GM21447 (cell line): ENCODE data around the gene SDR42E1.
"Not testable (repeated sequence)": the region's sequence is repeated elsewhere in the genome, so short reads cannot be mapped to it uniquely, and the experiment has no call there.

Experiments
- ATAC-seq: cut with Tn5 transposase; IDR thresholded peaks from one replicate; pipeline ENCODE4 v1.9.1; 2021; ENCODE audit not compliant: unreplicated experiment

Gene SDR42E1

GRCh38 chr16:82037666-82038065 lies 26.4 kb upstream of the SDR42E1 start:
- ATAC-seq: no peak

- no peak for ATAC-seq
Observed at GRCh38 chr16:82037251-82037650, 26.0 kb upstream of the SDR42E1 start.

- no peak for ATAC-seq
Observed at GRCh38 chr16:82034981-82035612, 23.8 kb upstream of the SDR42E1 start, which contains the start of gene HSD17B2. Gene HSD17B2, plus strand, starts transcription at chr16:82035253. Its CDS starts 172 bp downstream, at chr16:82035425.

GRCh38 chr16:82033683-82034300 lies 22.5 kb upstream of the SDR42E1 start:
- ATAC-seq: no peak

GRCh38 chr16:82033006-82033405 lies 21.7 kb upstream of the SDR42E1 start:
- ATAC-seq: no peak

GRCh38 chr16:82031116-82032084 lies 20.1 kb upstream of the SDR42E1 start:
- ATAC-seq: no peak

GRCh38 chr16:82027629-82028064 lies 16.4 kb upstream of the SDR42E1 start:
- ATAC-seq: no peak

- no peak for ATAC-seq
Observed at GRCh38 chr16:82024883-82025282, 13.6 kb upstream of the SDR42E1 start.

- no peak for ATAC-seq
Observed at GRCh38 chr16:82024316-82024715, 13.0 kb upstream of the SDR42E1 start.

- ATAC-seq: no peak
Observed at GRCh38 chr16:82023206-82023605, 11.9 kb upstream of the SDR42E1 start.

- no peak for ATAC-seq
Observed at GRCh38 chr16:82020051-82020450, 8.8 kb upstream of the SDR42E1 start.

GRCh38 chr16:82019535-82019934 lies 8.3 kb upstream of the SDR42E1 start:
- no peak for ATAC-seq

GRCh38 chr16:82017911-82018568 lies 6.8 kb upstream of the SDR42E1 start:
- ATAC-seq: no peak

- ATAC-seq: no peak
Observed at GRCh38 chr16:82016964-82017363, 5.7 kb upstream of the SDR42E1 start.

- ATAC-seq: no peak
Observed at GRCh38 chr16:82016263-82016662, 5.0 kb upstream of the SDR42E1 start.

- ATAC-seq: no peak
Observed at GRCh38 chr16:82013139-82013538, 1.9 kb upstream of the SDR42E1 start.

GRCh38 chr16:82010649-82011048 lies 621 bp downstream of the SDR42E1 start:
- no peak for ATAC-seq

GRCh38 chr16:82009789-82010188 lies 1.5 kb downstream of the SDR42E1 start:
- ATAC-seq: not testable (repeated sequence)

- no peak for ATAC-seq
Observed at GRCh38 chr16:82008957-82009592, 2.2 kb downstream of the SDR42E1 start.

GRCh38 chr16:82007189-82007588 lies 4.1 kb downstream of the SDR42E1 start:
- ATAC-seq: no peak

GRCh38 chr16:82006036-82006435 lies 5.2 kb downstream of the SDR42E1 start:
- no peak for ATAC-seq
